IMR-90 (cell line): ENCODE data around the gene ITPR2. TPM values are rescaled to one million over a fixed set of nuclear protein-coding genes. Genes with fewer than 3 reads are reported as not detected.

Experiments used
- ATAC-seq: fragments of 200-7000 bp; cut with Tn5 transposase; 2 replicates; pipeline ENCODE4 v1.9.1; 2020; ENCODE audit warnings: low read depth, mild to moderate bottlenecking, moderate library complexity
- BruUV-seq: library from RNA; stranded (reverse); fragments of 400-500 nt; replicated peaks from 2 replicates; lab custom pipeline; 2021; lab: Mats Ljungman, UMichigan
- CTCF ChIA-PET: fragments of 300-600 bp; formaldehyde crosslinking; extraction: SDS; loops from one replicate; lab custom pipeline; 2021; ENCODE audit warnings: antibody characterized with exemption; lab: Yijun Ruan, JAX
- POLR2A ChIA-PET: fragments of 300-600 bp; sonication (Branson Sonifier 250); formaldehyde crosslinking; loops from one replicate; lab custom pipeline; 2022; ENCODE audit warnings: antibody characterized with exemption; ENCODE audit not compliant: unreplicated experiment; lab: Charles Lee
- DNase-seq: peaks from one replicate; pipeline ENCODE4 v3.0.0; 2013
- H2AFZ ChIP-seq: replicated peaks from 2 replicates; pipeline ENCODE3; 2013; ENCODE audit warnings: low read length, mild to moderate bottlenecking; ENCODE audit not compliant: poor library complexity
- H2AK5ac ChIP-seq: 2 replicates; pipeline ENCODE4 v1.6.1; 2013; ENCODE audit warnings: low read depth, low read length, inconsistent platforms
- H2AK9ac ChIP-seq: replicated peaks from 2 replicates; pipeline ENCODE3; 2013; ENCODE audit warnings: mild to moderate bottlenecking, low read depth, low read length, moderate library complexity; ENCODE audit not compliant: poor library complexity
- H2BK120ac ChIP-seq: 2 replicates; pipeline ENCODE4 v1.6.1; 2013; ENCODE audit warnings: low read depth, low read length, inconsistent platforms
- H2BK15ac ChIP-seq: 3 replicates; pipeline ENCODE4 v1.6.1; 2013; ENCODE audit warnings: low read depth, low read length, inconsistent platforms
- H2BK20ac ChIP-seq: 2 replicates; pipeline ENCODE4 v1.6.1; 2013; ENCODE audit warnings: low read depth, mild to moderate bottlenecking, inconsistent platforms, low read length, moderate library complexity
- H2BK5ac ChIP-seq: 2 replicates; pipeline ENCODE4 v1.6.1; 2013; ENCODE audit warnings: mild to moderate bottlenecking, low read depth, low read length, inconsistent platforms; ENCODE audit not compliant: poor library complexity, severe bottlenecking
- H3K14ac ChIP-seq: replicated peaks from 2 replicates; pipeline ENCODE4 v1.6.1; 2013; ENCODE audit warnings: low read depth, low read length, inconsistent platforms
- H3K18ac ChIP-seq: 2 replicates; pipeline ENCODE4 v1.6.1; 2013; ENCODE audit warnings: low read depth, low read length, control low read depth
- H3K23ac ChIP-seq: 2 replicates; pipeline ENCODE4 v1.6.1; 2013; ENCODE audit warnings: low read depth, low read length, inconsistent platforms
- H3K27ac ChIP-seq: 2 replicates; pipeline ENCODE4 v1.5.1; 2013; ENCODE audit warnings: mild to moderate bottlenecking, control low read depth, low read length; ENCODE audit not compliant: insufficient read depth
- H3K27me3 ChIP-seq: 2 replicates; pipeline ENCODE4 v1.6.1; 2013; ENCODE audit warnings: low read length; ENCODE audit not compliant: control insufficient read depth, insufficient read depth
- H3K36me3 ChIP-seq: 2 replicates; pipeline ENCODE4 v1.6.1; 2013; ENCODE audit warnings: low read length, mixed read lengths; ENCODE audit not compliant: control insufficient read depth, insufficient read depth
- H3K4ac ChIP-seq: 2 replicates; pipeline ENCODE4 v1.6.1; 2013; ENCODE audit warnings: low read depth, low read length, inconsistent platforms
- H3K4me1 ChIP-seq: 2 replicates; pipeline ENCODE4 v1.6.1; 2013; ENCODE audit warnings: low read length, mixed read lengths; ENCODE audit not compliant: control insufficient read depth, insufficient read depth
- H3K4me2 ChIP-seq: 2 replicates; pipeline ENCODE4 v1.6.1; 2013; ENCODE audit warnings: low read depth, mild to moderate bottlenecking, control low read depth, low read length, moderate library complexity
- H3K4me3 ChIP-seq: 2 replicates; pipeline ENCODE4 v1.5.1; 2013; ENCODE audit warnings: low read depth, mild to moderate bottlenecking, control low read depth, low read length, moderate library complexity; ENCODE audit not compliant: insufficient read depth
- H3K56ac ChIP-seq: 2 replicates; pipeline ENCODE4 v1.6.1; 2013; ENCODE audit warnings: low read length, inconsistent platforms; ENCODE audit not compliant: insufficient read depth; ENCODE audit errors: extremely low read depth
- H3K79me1 ChIP-seq, 2 experiments: 2 replicates each; pipeline ENCODE4 v1.6.1; 2013; ENCODE audit warnings: low read length in 2 of 2, inconsistent platforms in 1 of 2, low read depth in 1 of 2
- H3K9ac ChIP-seq: 2 replicates; pipeline ENCODE4 v1.6.1; 2013; ENCODE audit warnings: low read depth, low read length, control low read depth
- H3K9me1 ChIP-seq: 2 replicates; pipeline ENCODE4 v1.6.1; 2013; ENCODE audit warnings: low read length, inconsistent platforms; ENCODE audit not compliant: insufficient read depth
- H3K9me3 ChIP-seq: 2 replicates; pipeline ENCODE4 v1.6.1; 2013; ENCODE audit warnings: low read length; ENCODE audit not compliant: control insufficient read depth, insufficient read depth
- H4K20me1 ChIP-seq: 2 replicates; pipeline ENCODE4 v1.6.1; 2013; ENCODE audit warnings: low read length, inconsistent platforms; ENCODE audit not compliant: insufficient read depth
- H4K5ac ChIP-seq: 2 replicates; pipeline ENCODE4 v1.6.1; 2013; ENCODE audit warnings: mild to moderate bottlenecking, low read depth, low read length, control low read depth
- H4K8ac ChIP-seq, 2 experiments: 2 replicates each; pipeline ENCODE4 v1.6.1; 2013; ENCODE audit warnings: low read depth in 2 of 2, low read length in 2 of 2, control low read depth in 1 of 2, inconsistent platforms in 1 of 2
- H4K91ac ChIP-seq: 2 replicates; pipeline ENCODE4 v1.6.1; 2013; ENCODE audit warnings: low read depth, low read length, inconsistent platforms; ENCODE audit not compliant: insufficient read depth
- CEBPB ChIP-seq: IDR thresholded peaks from 2 replicates; pipeline ENCODE4 v1.6.1; 2012; ENCODE audit warnings: low read depth, low read length, improper control_type of control experiment
- MAZ ChIP-seq: IDR thresholded peaks from 2 replicates; pipeline ENCODE4 v1.6.1; 2012; ENCODE audit warnings: low read depth, mild to moderate bottlenecking, low read length, improper control_type of control experiment, moderate library complexity, borderline replicate concordance
- RAD21 ChIP-seq: IDR thresholded peaks from 2 replicates; pipeline ENCODE4 v1.6.1; 2012; ENCODE audit warnings: low read length, improper control_type of control experiment
- RFX5 ChIP-seq: IDR thresholded peaks from 2 replicates; pipeline ENCODE4 v1.8.0; 2012; ENCODE audit warnings: low read depth, mild to moderate bottlenecking, low read length, moderate library complexity
- WGBS, 2 experiments: methylation state at CpG; one replicate each; pipeline versions ENCODE4 v1.1.5 to v1.1.7; 2013; ENCODE audit warnings: missing lambda C conversion rate in 2 of 2; ENCODE audit not compliant: insufficient read length in 1 of 2; ENCODE audit errors: extremely low coverage in 2 of 2; 5-methylcytosine and 5-hydroxymethylcytosine counted together
- dilution Hi-C: fragments of 300-500 bp; cut with HindIII; formaldehyde crosslinking; loops from one replicate; pipeline ENCODE4 v1.14.3; 2018; ENCODE audit warnings: low sequenced_read_pairs; ENCODE audit not compliant: unreplicated experiment
- in situ Hi-C: fragments of 300-500 bp; cut with MboI; formaldehyde crosslinking; loops from 3 replicates; pipeline ENCODE4 v1.14.3; 2019; ENCODE audit warnings: low sequenced_read_pairs, inconsistent platforms, mixed read lengths
- intact Hi-C: fragments of 100-400 bp; cut with micrococcal nuclease; formaldehyde crosslinking; loops from 2 replicates; pipeline ENCODE4 v1.10.0; 2022
- polyA plus RNA-seq, 3 experiments: library from polyadenylated mRNA; depleted of rRNA; stranded (reverse); fragments of >200 nt; gene quantifications; 2 replicates each; pipeline ENCODE4 v1.2.3, GENCODE V29; 2012; ENCODE audit warnings: low replicate concordance in 1 of 3
- total RNA-seq: library from RNA; depleted of rRNA; stranded (reverse); fragments of >200 nt; gene quantifications from 2 replicates; pipeline ENCODE4 v1.2.3, GENCODE V29; 2012
- TF ChIP-seq, protein P1 (sequence below): fragments of 150-350 bp; IDR thresholded peaks from 2 replicates; pipeline ENCODE4 v1.6.1; 2016; ENCODE audit warnings: low read depth, mild to moderate bottlenecking, low read length, moderate library complexity, borderline replicate concordance

The ITPR2 gene
- total and polyA plus RNA-seq, 2 of the 4 experiments (the other 2 are of a cell fraction), result 1.2 to 9.0 TPM

DNA sequence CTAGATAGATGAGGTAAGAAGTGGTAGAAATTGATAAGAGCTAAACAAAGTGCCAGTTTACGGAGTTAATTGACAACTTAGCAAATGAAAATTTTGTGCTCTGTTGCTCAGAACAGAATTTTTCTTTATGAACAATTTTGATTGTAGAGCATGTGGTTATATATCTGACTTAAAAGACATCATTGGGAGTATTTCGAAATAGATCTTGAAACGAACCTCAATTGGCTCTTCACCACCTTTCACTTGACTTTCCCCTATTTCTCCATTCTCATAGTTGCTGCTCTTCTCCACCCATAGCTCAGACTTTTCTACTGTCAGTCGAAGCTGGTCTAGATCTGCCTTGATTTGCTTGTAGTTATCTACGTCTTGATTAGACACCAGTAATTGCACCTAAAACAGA, 212.1 kb downstream of the ITPR2 start:
- no peaks in the 10 kb centered on the region for H3K36me3 ChIP-seq
- H3K27ac ChIP-seq, result no peak overlapping the region
- no peak overlapping the region for H4K8ac ChIP-seq
- DNase-seq (no peak), ATAC-seq (no peak)
- no peak overlapping the region for H4K91ac ChIP-seq
- H2BK120ac ChIP-seq, result no peak overlapping the region
- no peaks in the 10 kb centered on the region for H3K9me3 ChIP-seq
- BruUV-seq, result no TSS peak
- intact Hi-C loops (no loop called here), in situ Hi-C loops (no loop called here), dilution Hi-C loops (no loop called here)
- H3K9ac ChIP-seq, result no peak overlapping the region
- H3K4me2 ChIP-seq, result no peak overlapping the region
- no peaks in the 10 kb centered on the region for H3K9me1 ChIP-seq
- H2BK15ac ChIP-seq, result no peak overlapping the region
- no peaks in the 10 kb centered on the region for H3K4me1 ChIP-seq
- no peak overlapping the region for H2BK5ac ChIP-seq
- POLR2A ChIA-PET, result no interaction called here
- H3K56ac ChIP-seq, result no peak overlapping the region
- H3K79me1 ChIP-seq, result no peaks in the 10 kb centered on the region
- H4K5ac ChIP-seq, result no peak overlapping the region
- TF ChIP-seq CEBPB (peak; percentile 53; the same call in 1 of the 2 replicates), RFX5 (no peak), RAD21 (no peak), MAZ (no peak)
- TF ChIP-seq, protein P1, sequence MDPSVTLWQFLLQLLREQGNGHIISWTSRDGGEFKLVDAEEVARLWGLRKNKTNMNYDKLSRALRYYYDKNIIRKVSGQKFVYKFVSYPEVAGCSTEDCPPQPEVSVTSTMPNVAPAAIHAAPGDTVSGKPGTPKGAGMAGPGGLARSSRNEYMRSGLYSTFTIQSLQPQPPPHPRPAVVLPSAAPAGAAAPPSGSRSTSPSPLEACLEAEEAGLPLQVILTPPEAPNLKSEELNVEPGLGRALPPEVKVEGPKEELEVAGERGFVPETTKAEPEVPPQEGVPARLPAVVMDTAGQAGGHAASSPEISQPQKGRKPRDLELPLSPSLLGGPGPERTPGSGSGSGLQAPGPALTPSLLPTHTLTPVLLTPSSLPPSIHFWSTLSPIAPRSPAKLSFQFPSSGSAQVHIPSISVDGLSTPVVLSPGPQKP, result no peak
- WGBS, 2 experiments, result no CpG with 5 or more reads among the region's 5 CpGs
- no peak overlapping the region for H2BK20ac ChIP-seq
- H3K27me3 ChIP-seq, result no peaks in the 10 kb centered on the region
- H3K4ac ChIP-seq, result no peak overlapping the region
- H2AFZ ChIP-seq, result no peak overlapping the region
- no peak overlapping the region for H3K14ac ChIP-seq
- no peak overlapping the region for H3K18ac ChIP-seq
- H2AK5ac ChIP-seq, result no peak overlapping the region
- H3K23ac ChIP-seq, result no peak overlapping the region
- CTCF ChIA-PET, result no interaction called here
- no peaks in the 10 kb centered on the region for H4K20me1 ChIP-seq
- no peak overlapping the region for H2AK9ac ChIP-seq
- no peak overlapping the region for H3K4me3 ChIP-seq
